Uterus (tissue), 4 donors: ENCODE measurements around the gene FGF3. TPM values are rescaled to one million over a fixed set of nuclear protein-coding genes. Genes with fewer than 3 reads are reported as not detected.

Experiments used
- DNase-seq, 2 donors: peaks; one replicate each; pipeline ENCODE4 v3.0.0-alpha.2; 2019 to 2020
- H3K27ac ChIP-seq, 2 donors: fragments of 200-600 bp; sonication (generic); 1 replicate in 1 of 2; 2 replicates in 1 of 2; pipeline ENCODE4 v1.5.1; 2016 to 2018
- H3K27me3 ChIP-seq, 2 donors: fragments of 200-600 bp; sonication (generic); one replicate each; pipeline ENCODE4 v1.5.1; 2018 to 2019; ENCODE audit warnings: control low read depth in 1 of 2
- H3K36me3 ChIP-seq, 2 donors: fragments of 200-600 bp; sonication (generic); one replicate each; pipeline ENCODE4 v1.5.1; 2019; ENCODE audit warnings: control low read depth in 1 of 2
- H3K4me1 ChIP-seq, 2 donors: fragments of 200-600 bp; sonication (generic); one replicate each; pipeline ENCODE4 v1.5.1; 2018 to 2019; ENCODE audit warnings: control low read depth in 1 of 2
- H3K4me3 ChIP-seq, 2 donors: fragments of 200-600 bp; sonication (generic); 1 replicate in 1 of 2; 2 replicates in 1 of 2; pipeline ENCODE4 v1.5.1; 2018 to 2019; ENCODE audit warnings: mild to moderate bottlenecking in 1 of 2
- H3K9me3 ChIP-seq, 2 donors: fragments of 200-600 bp; sonication (generic); one replicate each; pipeline ENCODE4 v1.5.1; 2019; ENCODE audit warnings: control low read depth in 1 of 2
- CTCF ChIP-seq, 4 experiments: fragments of 200-600 bp in 2 of 4; fragments of 450-650 bp in 2 of 4; sonication (generic) in 2 of 4; IDR thresholded peaks; one replicate each; pipeline ENCODE4 v1.5.1; 2016 to 2019; ENCODE audit warnings: antibody characterized with exemption in 4 of 4, mild to moderate bottlenecking in 2 of 4, moderate library complexity in 1 of 4
- POLR2A ChIP-seq, 2 donors: fragments of 450-650 bp; IDR thresholded peaks; one replicate each; pipeline ENCODE4 v1.6.1; 2016; ENCODE audit warnings: antibody characterized with exemption in 2 of 2, mild to moderate bottlenecking in 1 of 2, moderate library complexity in 1 of 2
- intact Hi-C: fragments of 100-400 bp; cut with DNase I; formaldehyde crosslinking; loops from one replicate; pipeline ENCODE4 v1.15.1; 2023; ENCODE audit warnings: low total_unique reads
- total RNA-seq, 4 donors: library from RNA; depleted of rRNA in 3 of 4; stranded (reverse); fragments of >200 nt in 3 of 4; gene quantifications; one replicate each; pipeline versions ENCODE4 v1.1.0 to v1.2.4, GENCODE V29; 2014 to 2023
- donor health status: DM: yes; HTN: yes; CAD: no.

FGF3 gene
- total RNA-seq, 4 donors from 2014 or later: not detected

DNA sequence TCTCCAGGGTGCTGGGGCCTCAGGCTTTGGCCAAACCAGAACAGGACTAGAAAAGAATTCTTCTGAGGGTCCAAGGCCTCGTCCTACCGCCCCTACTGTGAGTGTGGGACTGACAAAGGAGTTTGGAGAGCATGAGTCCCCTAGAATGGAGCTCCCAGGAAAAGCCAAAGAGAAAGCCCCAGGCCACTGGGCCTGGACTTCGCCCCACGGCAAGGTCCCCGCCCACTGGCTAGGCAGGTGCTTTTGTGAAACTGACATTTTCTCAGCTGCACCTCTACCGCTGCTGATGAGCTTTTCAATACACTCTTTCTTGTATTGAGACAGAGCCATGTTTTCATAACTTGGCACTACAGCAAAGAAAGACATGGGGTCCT is 9.7 kb upstream of the FGF3 start:
- no peak for DNase-seq

DNA sequence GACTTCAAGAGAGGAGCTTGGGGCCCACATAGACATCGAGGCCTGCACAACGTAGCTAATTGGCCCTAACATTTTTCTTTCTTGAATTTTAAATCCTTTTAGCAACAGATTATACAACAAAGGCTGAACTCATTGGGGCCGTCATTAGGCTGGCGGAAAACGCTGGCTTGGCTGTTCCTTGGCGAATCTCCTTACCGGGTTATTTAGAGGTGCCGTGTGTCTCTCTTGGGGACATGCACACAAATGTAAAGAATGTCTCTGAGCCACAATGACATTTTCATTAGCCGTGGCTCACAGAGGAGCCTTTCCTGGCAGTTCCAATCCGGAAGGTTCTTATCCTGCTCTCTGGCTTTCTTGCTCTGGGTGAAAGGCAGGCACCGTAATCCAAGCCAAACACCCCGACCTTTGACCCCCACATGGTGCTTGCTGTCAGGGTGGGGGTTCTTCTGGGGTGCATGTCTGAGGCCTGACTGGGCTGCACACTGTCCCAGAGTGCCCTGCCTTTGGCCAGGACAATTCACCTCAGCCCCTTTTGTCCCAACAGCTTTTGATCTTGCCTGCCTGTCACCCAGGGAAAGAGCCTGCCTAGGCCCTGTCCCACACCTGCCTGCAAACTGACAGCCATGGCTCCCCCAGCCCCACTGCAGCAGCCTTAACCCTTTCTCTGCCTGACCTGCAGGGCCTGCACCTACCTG is 9.2 kb upstream of the FGF3 start:
- intact Hi-C loops: no loop called here
- Histone ChIP-seq H3K27me3 (no peaks in the 10 kb centered on the region), H3K9me3 (no peaks in the 10 kb centered on the region), H3K36me3 (no peaks in the 10 kb centered on the region), H3K4me1 (no peaks in the 10 kb centered on the region), H3K27ac (no peak overlapping the region), H3K4me3 (no peak overlapping the region)
- TF ChIP-seq POLR2A (IDR thresholded peaks at IDR 0.05) (no peak), CTCF (IDR thresholded peaks at IDR 0.05) (no peak)
- no peak for DNase-seq

More for the DNA sequence above, 9.7 kb upstream of the FGF3 start:
- no peak for TF ChIP-seq POLR2A (IDR thresholded peaks at IDR 0.05)
- no peak for TF ChIP-seq CTCF (IDR thresholded peaks at IDR 0.05)
- intact Hi-C loops: no loop called here
- H3K36me3 ChIP-seq: no peaks in the 10 kb centered on the region
- no peaks in the 10 kb centered on the region for H3K27me3 ChIP-seq
- H3K27ac ChIP-seq: no peak overlapping the region
- no peaks in the 10 kb centered on the region for H3K4me1 ChIP-seq
- no peaks in the 10 kb centered on the region for H3K9me3 ChIP-seq
- H3K4me3 ChIP-seq: no peak overlapping the region

DNA sequence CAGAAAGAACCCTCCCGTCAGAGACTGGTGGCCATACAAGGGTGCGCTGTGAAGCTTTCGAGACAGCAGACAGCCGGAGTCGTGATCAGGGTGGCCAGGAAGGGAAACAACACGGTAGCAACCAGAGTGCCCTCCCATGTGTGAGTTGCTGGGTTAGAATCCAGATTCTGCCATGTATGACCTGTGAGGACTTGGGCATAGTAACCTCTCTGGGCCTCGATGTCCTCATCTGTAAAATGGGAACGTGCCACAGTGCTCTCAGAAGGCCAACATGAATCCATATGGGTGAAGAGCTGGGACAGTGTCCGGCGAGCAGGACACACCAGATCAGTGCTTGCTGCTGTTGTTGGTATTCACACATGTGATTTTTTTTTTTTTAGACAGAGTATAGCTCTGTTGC is 7.6 kb upstream of the FGF3 start:
- H3K27ac ChIP-seq: no peak overlapping the region
- no peak overlapping the region for H3K4me3 ChIP-seq
- intact Hi-C loops: no loop called here
- no peak for TF ChIP-seq CTCF (IDR thresholded peaks at IDR 0.05)
- no peak for TF ChIP-seq POLR2A (IDR thresholded peaks at IDR 0.05)
- H3K4me1 ChIP-seq: no peaks in the 10 kb centered on the region
- no peaks in the 10 kb centered on the region for H3K27me3 ChIP-seq
- H3K9me3 ChIP-seq: no peaks in the 10 kb centered on the region
- no peak for DNase-seq
- no peaks in the 10 kb centered on the region for H3K36me3 ChIP-seq

DNA sequence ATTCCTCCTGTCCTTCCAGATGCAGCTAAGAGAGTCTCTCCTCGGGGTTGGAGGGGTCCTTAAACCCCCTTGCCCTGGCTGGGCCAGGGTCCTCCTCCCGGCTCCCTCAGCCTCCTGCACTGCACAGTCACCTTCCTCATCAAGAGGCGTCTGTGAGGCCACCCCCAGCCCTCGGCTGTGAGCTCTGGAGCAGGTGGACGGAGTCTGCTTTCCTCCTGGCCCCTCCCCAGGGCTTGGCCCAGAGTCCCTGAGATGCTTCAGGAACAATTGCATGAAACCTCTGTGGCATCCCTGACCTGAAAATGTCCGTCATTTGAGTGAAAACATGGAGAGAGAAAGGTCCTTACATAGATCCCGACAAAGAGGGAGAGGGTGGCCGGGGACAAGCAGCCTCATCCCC is 6.7 kb upstream of the FGF3 start:
- no peaks in the 10 kb centered on the region for H3K4me1 ChIP-seq
- no peaks in the 10 kb centered on the region for H3K9me3 ChIP-seq
- H3K27me3 ChIP-seq: no peaks in the 10 kb centered on the region
- H3K4me3 ChIP-seq: no peak overlapping the region
- intact Hi-C loops: no loop called here
- no peak for TF ChIP-seq POLR2A (IDR thresholded peaks at IDR 0.05)
- no peak for DNase-seq
- H3K27ac ChIP-seq: no peak overlapping the region
- H3K36me3 ChIP-seq: no peaks in the 10 kb centered on the region

- Histone ChIP-seq H3K9me3 (no peaks in the 10 kb centered on the region), H3K4me1 (no peaks in the 10 kb centered on the region), H3K36me3 (no peaks in the 10 kb centered on the region), H3K27ac (no peak overlapping the region), H3K4me3 (no peak overlapping the region), H3K27me3 (no peaks in the 10 kb centered on the region)
- intact Hi-C loops: no loop called here
- TF ChIP-seq POLR2A (IDR thresholded peaks at IDR 0.05) (no peak), CTCF (IDR thresholded peaks at IDR 0.05) (no peak)
- no peak for DNase-seq
Measured at GRCh38 chr11:69825037-69825834, 6.0 kb upstream of the FGF3 start.
